ENCODE data around the gene GARRE1.

The GARRE1 gene

GRCh38 chr19:34243876-34244578, 10.3 kb upstream of the GARRE1 start:
- TF ChIP-seq EGR1 (IDR thresholded peaks at IDR 0.05) (no peak), FOXM1 (IDR thresholded peaks at IDR 0.05; ENCODE audit: borderline replicate concordance, low read depth) (no peak), TAF1 (IDR thresholded peaks at IDR 0.05; ENCODE audit: low read depth) (no peak), NFIC (IDR thresholded peaks at IDR 0.05) (no peak), EP300 (IDR thresholded peaks at IDR 0.05; ENCODE audit: borderline replicate concordance) (no peak), CEBPB (IDR thresholded peaks at IDR 0.05) (no peak), REST (IDR thresholded peaks at IDR 0.05; ENCODE audit: low read depth) (no peak), YY1 (IDR thresholded peaks at IDR 0.05; ENCODE audit: low read depth) (no peak), RAD21 (IDR thresholded peaks at IDR 0.05; ENCODE audit: low read depth) (no peak), TCF12 (IDR thresholded peaks at IDR 0.05; ENCODE audit: low read depth) (no peak), TEAD4 (IDR thresholded peaks at IDR 0.05) (no peak), MAX (IDR thresholded peaks at IDR 0.05) (no peak), ZBTB7A (IDR thresholded peaks at IDR 0.05; ENCODE audit: low read depth) (no peak), CREB1 (IDR thresholded peaks at IDR 0.05; ENCODE audit: low read depth) (no peak)
- TF ChIP-seq, protein P1, sequence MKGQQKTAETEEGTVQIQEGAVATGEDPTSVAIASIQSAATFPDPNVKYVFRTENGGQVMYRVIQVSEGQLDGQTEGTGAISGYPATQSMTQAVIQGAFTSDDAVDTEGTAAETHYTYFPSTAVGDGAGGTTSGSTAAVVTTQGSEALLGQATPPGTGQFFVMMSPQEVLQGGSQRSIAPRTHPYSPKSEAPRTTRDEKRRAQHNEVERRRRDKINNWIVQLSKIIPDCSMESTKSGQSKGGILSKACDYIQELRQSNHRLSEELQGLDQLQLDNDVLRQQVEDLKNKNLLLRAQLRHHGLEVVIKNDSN (IDR thresholded peaks at IDR 0.05): no peak

DNA sequence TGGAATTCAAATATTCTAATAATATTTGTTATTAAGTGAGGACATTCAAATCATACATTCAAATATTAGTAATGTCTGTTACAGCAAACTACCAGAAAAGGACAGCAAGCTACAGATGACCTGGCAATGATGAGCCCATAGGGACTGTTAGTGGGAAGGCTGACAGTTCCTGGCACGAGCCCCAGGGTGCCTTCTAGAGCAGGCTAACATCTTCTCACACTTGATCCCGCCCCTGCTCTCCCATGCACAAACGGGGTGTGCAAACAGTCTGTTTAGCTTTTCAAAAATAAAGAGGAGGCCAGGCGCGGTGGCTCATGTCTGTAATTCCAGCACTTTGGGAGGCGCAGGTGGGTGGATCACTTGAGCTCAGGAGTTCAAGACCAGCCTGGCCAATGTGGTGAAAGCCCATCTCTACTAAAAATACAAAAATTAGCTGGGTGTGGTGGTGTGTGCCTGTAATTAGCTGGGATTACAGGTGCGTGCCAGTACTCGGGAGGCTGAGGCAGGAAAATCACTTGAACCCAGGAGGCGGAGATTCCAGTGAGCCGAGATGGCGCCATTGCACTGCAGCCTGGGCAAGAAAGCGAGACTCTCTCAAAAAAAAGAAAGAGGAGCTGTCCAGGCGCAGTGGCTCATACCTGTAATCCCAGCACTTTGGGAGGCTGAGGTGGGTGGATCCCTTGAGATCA, 9.6 kb upstream of the GARRE1 start:
- no peak for TF ChIP-seq FOXM1 (IDR thresholded peaks at IDR 0.05; ENCODE audit: borderline replicate concordance, low read depth)
- no peak for TF ChIP-seq NFIC (IDR thresholded peaks at IDR 0.05)
- TF ChIP-seq EGR1 (IDR thresholded peaks at IDR 0.05): no peak
- TF ChIP-seq, protein P1 (IDR thresholded peaks at IDR 0.05): no peak
- TF ChIP-seq CEBPB (IDR thresholded peaks at IDR 0.05): no peak
- TF ChIP-seq REST (IDR thresholded peaks at IDR 0.05; ENCODE audit: low read depth): no peak
- no peak for TF ChIP-seq YY1 (IDR thresholded peaks at IDR 0.05; ENCODE audit: low read depth)
- no peak for TF ChIP-seq RAD21 (IDR thresholded peaks at IDR 0.05; ENCODE audit: low read depth)
- TF ChIP-seq MAX (IDR thresholded peaks at IDR 0.05): no peak
- no peak for TF ChIP-seq CREB1 (IDR thresholded peaks at IDR 0.05; ENCODE audit: low read depth)
- TF ChIP-seq TCF12 (IDR thresholded peaks at IDR 0.05; ENCODE audit: low read depth): no peak
- no peak for TF ChIP-seq ZBTB7A (IDR thresholded peaks at IDR 0.05; ENCODE audit: low read depth)
- TF ChIP-seq TAF1 (IDR thresholded peaks at IDR 0.05; ENCODE audit: low read depth): no peak

- TF ChIP-seq TCF12 (IDR thresholded peaks at IDR 0.05; ENCODE audit: low read depth) (no peak), CREB1 (IDR thresholded peaks at IDR 0.05; ENCODE audit: low read depth) (no peak), TAF1 (IDR thresholded peaks at IDR 0.05; ENCODE audit: low read depth) (no peak), EGR1 (IDR thresholded peaks at IDR 0.05) (no peak), REST (IDR thresholded peaks at IDR 0.05; ENCODE audit: low read depth) (no peak), FOXM1 (IDR thresholded peaks at IDR 0.05; ENCODE audit: borderline replicate concordance, low read depth) (no peak), YY1 (IDR thresholded peaks at IDR 0.05; ENCODE audit: low read depth) (no peak), TEAD4 (IDR thresholded peaks at IDR 0.05) (no peak), MAX (IDR thresholded peaks at IDR 0.05) (no peak), EP300 (IDR thresholded peaks at IDR 0.05; ENCODE audit: borderline replicate concordance) (no peak), ZBTB7A (IDR thresholded peaks at IDR 0.05; ENCODE audit: low read depth) (no peak), NFIC (IDR thresholded peaks at IDR 0.05) (no peak), RAD21 (IDR thresholded peaks at IDR 0.05; ENCODE audit: low read depth) (no peak), CEBPB (IDR thresholded peaks at IDR 0.05) (no peak)
- TF ChIP-seq, protein P1 (IDR thresholded peaks at IDR 0.05): no peak
Measured at GRCh38 chr19:34246340-34246739, 8.0 kb upstream of the GARRE1 start.

Measured in Ishikawa (cell line).